Vagina (tissue), 2 donors: ENCODE measurements around the gene MAST4.

Experiments
- POLR2A ChIP-seq, 2 donors: fragments of 450-650 bp; IDR thresholded peaks; one replicate each; pipeline ENCODE4 v1.6.1; 2017; ENCODE audit warnings: antibody characterized with exemption in 2 of 2, mild to moderate bottlenecking in 2 of 2, moderate library complexity in 2 of 2
- POLR2AphosphoS5 ChIP-seq, 2 donors: sonication (generic); formaldehyde crosslinking; IDR thresholded peaks; one replicate each; pipeline ENCODE4 v1.9.0; 2017; ENCODE audit warnings: antibody characterized with exemption in 2 of 2, mild to moderate bottlenecking in 2 of 2, low read depth in 1 of 2; ENCODE audit not compliant: insufficient read depth in 1 of 2
- TF ChIP-seq, protein P1 (sequence below), 3 experiments: fragments of 450-650 bp in 2 of 3; fragments of 200-600 bp in 1 of 3; sonication (generic) in 1 of 3; IDR thresholded peaks; one replicate each; pipeline ENCODE4 v1.5.1; 2017 to 2019; ENCODE audit warnings: antibody characterized with exemption in 3 of 3, mild to moderate bottlenecking in 2 of 3, moderate library complexity in 2 of 3

- TF ChIP-seq, protein P1, sequence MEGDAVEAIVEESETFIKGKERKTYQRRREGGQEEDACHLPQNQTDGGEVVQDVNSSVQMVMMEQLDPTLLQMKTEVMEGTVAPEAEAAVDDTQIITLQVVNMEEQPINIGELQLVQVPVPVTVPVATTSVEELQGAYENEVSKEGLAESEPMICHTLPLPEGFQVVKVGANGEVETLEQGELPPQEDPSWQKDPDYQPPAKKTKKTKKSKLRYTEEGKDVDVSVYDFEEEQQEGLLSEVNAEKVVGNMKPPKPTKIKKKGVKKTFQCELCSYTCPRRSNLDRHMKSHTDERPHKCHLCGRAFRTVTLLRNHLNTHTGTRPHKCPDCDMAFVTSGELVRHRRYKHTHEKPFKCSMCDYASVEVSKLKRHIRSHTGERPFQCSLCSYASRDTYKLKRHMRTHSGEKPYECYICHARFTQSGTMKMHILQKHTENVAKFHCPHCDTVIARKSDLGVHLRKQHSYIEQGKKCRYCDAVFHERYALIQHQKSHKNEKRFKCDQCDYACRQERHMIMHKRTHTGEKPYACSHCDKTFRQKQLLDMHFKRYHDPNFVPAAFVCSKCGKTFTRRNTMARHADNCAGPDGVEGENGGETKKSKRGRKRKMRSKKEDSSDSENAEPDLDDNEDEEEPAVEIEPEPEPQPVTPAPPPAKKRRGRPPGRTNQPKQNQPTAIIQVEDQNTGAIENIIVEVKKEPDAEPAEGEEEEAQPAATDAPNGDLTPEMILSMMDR (IDR thresholded peaks at IDR 0.05), result no peak
- TF ChIP-seq POLR2A (IDR thresholded peaks at IDR 0.05) (no peak), POLR2AphosphoS5 (IDR thresholded peaks at IDR 0.05; ENCODE audit: insufficient read depth in 1 of 2, low read depth in 1 of 2) (no peak)
These were observed 279.1 kb downstream of the MAST4 start for GRCh38 chr5:66875315-66875714.
